Measurements from ENCODE around the gene UBE2E2. TPM values are rescaled to one million over a fixed set of nuclear protein-coding genes. Genes with fewer than 3 reads are reported as not detected.
"Not testable (repeated sequence)": the region's sequence is repeated elsewhere in the genome, so short reads cannot be mapped to it uniquely, and the experiment has no call there.

The UBE2E2 gene
- total RNA-seq, 1 donor from 2014 or later, result 42.4 TPM

DNA sequence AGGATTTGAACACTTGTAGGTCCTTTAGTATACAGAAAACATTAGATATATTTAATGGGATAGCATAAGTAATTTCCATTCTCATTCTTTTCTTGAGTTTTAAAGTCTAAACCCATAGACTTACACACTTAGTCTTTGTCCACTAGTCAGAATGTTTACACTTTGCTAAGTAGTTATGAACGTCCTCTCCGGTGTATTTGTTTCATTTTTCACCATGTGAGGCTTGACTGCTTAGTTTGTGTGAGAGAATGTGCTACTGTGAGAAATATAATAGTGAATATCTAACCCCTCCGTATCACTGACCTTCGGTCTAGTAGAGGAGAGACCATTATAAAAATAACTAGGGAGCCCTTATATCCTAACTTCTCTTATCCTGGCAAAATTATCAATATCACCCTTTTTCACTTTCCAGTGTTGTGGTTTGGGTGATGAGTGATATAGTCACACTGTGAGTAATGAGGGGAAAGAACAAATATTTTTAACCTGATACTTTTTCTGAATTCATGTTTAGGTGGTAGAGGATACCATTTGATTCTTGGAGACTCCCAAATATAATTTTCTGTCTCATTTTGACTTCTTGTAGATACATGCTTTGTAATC is 122.4 kb downstream of the UBE2E2 start:
- no peaks in the 10 kb centered on the region for H3K9me3 Mint-ChIP-seq (ENCODE audit: unreplicated experiment)
- DNase-seq (ENCODE audit: extremely low spot score, unreplicated experiment), result no peak
- no peaks in the 10 kb centered on the region for H3K36me3 Mint-ChIP-seq (ENCODE audit: unreplicated experiment)
- TF ChIP-seq CTCF (IDR thresholded peaks at IDR 0.05), result no peak
- H3K4me1 Mint-ChIP-seq (ENCODE audit: unreplicated experiment), result peaks cover 24% of the 10 kb centered on the region
- H3K27me3 Mint-ChIP-seq (ENCODE audit: unreplicated experiment), result no peaks in the 10 kb centered on the region
- H3K4me3 Mint-ChIP-seq (ENCODE audit: unreplicated experiment), result no peak overlapping the region
- H3K27ac Mint-ChIP-seq (ENCODE audit: unreplicated experiment), result peak overlapping the region; percentile 47

- no peak overlapping the region for H3K4me3 Mint-ChIP-seq (ENCODE audit: unreplicated experiment)
- H3K27me3 Mint-ChIP-seq (ENCODE audit: unreplicated experiment), result no peaks in the 10 kb centered on the region
- no peak for DNase-seq (ENCODE audit: extremely low spot score, unreplicated experiment)
- peaks cover 27% of the 10 kb centered on the region for H3K4me1 Mint-ChIP-seq (ENCODE audit: unreplicated experiment)
- H3K9me3 Mint-ChIP-seq (ENCODE audit: unreplicated experiment), result no peaks in the 10 kb centered on the region
- H3K27ac Mint-ChIP-seq (ENCODE audit: unreplicated experiment), result no peak overlapping the region
- no peak for TF ChIP-seq CTCF (IDR thresholded peaks at IDR 0.05)
- H3K36me3 Mint-ChIP-seq (ENCODE audit: unreplicated experiment), result no peaks in the 10 kb centered on the region
Observed at GRCh38 chr3:23329471-23330105, 126.5 kb downstream of the UBE2E2 start.

DNA sequence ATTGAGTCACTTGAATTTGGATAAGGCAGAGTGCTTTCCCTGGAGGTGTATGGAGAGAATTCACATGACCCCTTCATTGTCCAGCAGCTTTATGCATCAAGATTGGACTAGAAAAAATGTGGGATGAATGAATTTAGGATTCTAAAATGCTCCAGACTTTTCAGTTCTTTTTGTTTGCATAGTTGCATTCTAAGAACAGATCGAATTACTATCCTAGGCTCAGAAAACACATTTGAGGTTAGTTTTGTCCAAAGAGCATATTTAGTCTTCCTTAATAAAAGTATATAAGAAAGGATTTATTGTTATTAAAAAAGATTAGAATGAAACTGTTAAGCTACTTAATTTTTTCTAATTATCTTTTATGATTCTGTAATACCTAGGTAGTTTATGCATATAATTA is 127.4 kb downstream of the UBE2E2 start:
- Mint-ChIP-seq H3K9me3 (ENCODE audit: unreplicated experiment) (no peaks in the 10 kb centered on the region), H3K27me3 (ENCODE audit: unreplicated experiment) (no peaks in the 10 kb centered on the region), H3K27ac (ENCODE audit: unreplicated experiment) (no peak overlapping the region), H3K4me1 (ENCODE audit: unreplicated experiment) (peaks cover 18% of the 10 kb centered on the region), H3K36me3 (ENCODE audit: unreplicated experiment) (no peaks in the 10 kb centered on the region), H3K4me3 (ENCODE audit: unreplicated experiment) (no peak overlapping the region)
- TF ChIP-seq CTCF (IDR thresholded peaks at IDR 0.05), result no peak
- DNase-seq (ENCODE audit: extremely low spot score, unreplicated experiment), result no peak

- Mint-ChIP-seq H3K36me3 (ENCODE audit: unreplicated experiment) (no peaks in the 10 kb centered on the region), H3K4me3 (ENCODE audit: unreplicated experiment) (no peak overlapping the region), H3K27ac (ENCODE audit: unreplicated experiment) (no peak overlapping the region), H3K4me1 (ENCODE audit: unreplicated experiment) (peaks cover 16% of the 10 kb centered on the region), H3K27me3 (ENCODE audit: unreplicated experiment) (no peaks in the 10 kb centered on the region), H3K9me3 (ENCODE audit: unreplicated experiment) (no peaks in the 10 kb centered on the region)
- no peak for DNase-seq (ENCODE audit: extremely low spot score, unreplicated experiment)
- no peak for TF ChIP-seq CTCF (IDR thresholded peaks at IDR 0.05)
Observed at GRCh38 chr3:23331141-23331935, 128.2 kb downstream of the UBE2E2 start.

DNA sequence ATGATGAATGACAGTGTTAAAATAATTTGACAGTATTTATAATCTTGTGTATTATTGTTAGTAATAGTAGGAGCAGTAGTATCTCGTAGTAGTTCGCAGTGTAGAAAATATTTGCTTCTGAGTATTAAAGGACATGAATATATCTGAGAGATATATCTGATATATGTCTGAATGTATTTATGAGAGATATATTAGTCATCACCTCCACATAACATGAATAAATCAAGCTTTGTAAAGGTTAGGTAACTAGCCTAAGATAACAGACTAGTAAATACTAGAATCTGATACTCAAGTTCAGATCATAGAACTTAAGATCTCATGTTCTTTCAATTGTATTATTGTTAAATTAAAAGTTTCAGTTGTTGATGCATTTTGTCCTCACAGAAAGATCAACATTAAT is 130.5 kb downstream of the UBE2E2 start:
- Mint-ChIP-seq H3K27me3 (ENCODE audit: unreplicated experiment) (no peaks in the 10 kb centered on the region), H3K4me1 (ENCODE audit: unreplicated experiment) (peaks cover 14% of the 10 kb centered on the region), H3K9me3 (ENCODE audit: unreplicated experiment) (no peaks in the 10 kb centered on the region), H3K27ac (ENCODE audit: unreplicated experiment) (no peak overlapping the region), H3K36me3 (ENCODE audit: unreplicated experiment) (no peaks in the 10 kb centered on the region), H3K4me3 (ENCODE audit: unreplicated experiment) (no peak overlapping the region)
- DNase-seq (ENCODE audit: extremely low spot score, unreplicated experiment), result no peak
- TF ChIP-seq CTCF (IDR thresholded peaks at IDR 0.05), result no peak

DNA sequence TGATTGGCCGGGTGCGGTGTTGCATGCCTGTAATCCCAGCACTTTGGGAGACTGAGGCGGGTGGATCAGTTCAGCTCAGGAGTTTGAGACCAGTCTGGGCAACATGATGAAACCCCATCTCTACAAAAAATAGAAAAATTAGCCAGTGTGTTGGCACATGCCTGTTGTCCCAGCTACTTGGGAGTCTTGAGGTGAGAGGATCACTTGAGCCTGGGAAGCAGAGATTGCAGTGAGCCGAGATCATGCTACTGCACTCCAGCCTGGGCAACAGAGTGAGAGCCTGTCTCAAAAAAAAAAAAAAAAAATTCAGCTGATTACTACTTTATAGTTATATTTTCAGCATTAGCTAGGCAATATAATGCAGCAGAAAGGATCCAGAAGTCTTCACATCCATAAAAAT is 133.7 kb downstream of the UBE2E2 start:
- not testable (repeated sequence) for H3K27me3 Mint-ChIP-seq (ENCODE audit: unreplicated experiment); H3K4me1 Mint-ChIP-seq (ENCODE audit: unreplicated experiment); H3K27ac Mint-ChIP-seq (ENCODE audit: unreplicated experiment); H3K9me3 Mint-ChIP-seq (ENCODE audit: unreplicated experiment); H3K36me3 Mint-ChIP-seq (ENCODE audit: unreplicated experiment); H3K4me3 Mint-ChIP-seq (ENCODE audit: unreplicated experiment); DNase-seq (ENCODE audit: extremely low spot score, unreplicated experiment)
